OCI-LY3 (cell line): ENCODE data around the gene IL13RA1.

ENCODE experiments used
- H2AFZ ChIP-seq: fragments of 200-600, 300-600 bp; shearing (Covaris generic); 2 replicates; pipeline ENCODE4 v1.6.0; 2014; ENCODE audit warnings: antibody characterized with exemption, low read depth, low read length
- H3K27ac ChIP-seq: fragments of 200-600, 300-600 bp; sonication (generic); 2 replicates; pipeline ENCODE4 v1.5.1; 2014; ENCODE audit warnings: mild to moderate bottlenecking, low read length, moderate library complexity, mixed read lengths
- H3K27me3 ChIP-seq: fragments of 200-600, 300-600 bp; sonication (generic); 2 replicates; pipeline ENCODE4 v1.6.1; 2014; ENCODE audit warnings: low read depth, low read length, mixed read lengths
- H3K36me3 ChIP-seq: fragments of 200-600, 300-600 bp; sonication (generic); replicated peaks from 2 replicates; pipeline ENCODE3; 2014; ENCODE audit warnings: low read depth, low read length, mixed read lengths
- H3K4me1 ChIP-seq: fragments of 300-600, 200-600 bp; sonication (generic); 2 replicates; pipeline ENCODE4 v1.6.1; 2014; ENCODE audit warnings: low read length, mixed read lengths
- H3K4me2 ChIP-seq: fragments of 200-600, 300-600 bp; sonication (generic); 2 replicates; pipeline ENCODE4 v1.6.1; 2014; ENCODE audit warnings: low read length, mixed read lengths
- H3K4me3 ChIP-seq: fragments of 300-600, 200-600 bp; sonication (generic); 2 replicates; pipeline ENCODE4 v1.5.1; 2014; ENCODE audit warnings: antibody characterized with exemption, mild to moderate bottlenecking, low read length, moderate library complexity
- H3K79me2 ChIP-seq: fragments of 300-600, 200-600 bp; shearing (Covaris generic); 2 replicates; pipeline ENCODE4 v1.6.1; 2014; ENCODE audit warnings: mild to moderate bottlenecking, low read length, mixed read lengths
- H3K9ac ChIP-seq: fragments of 300-600, 200-600 bp; shearing (Covaris generic); 2 replicates; pipeline ENCODE4 v1.6.0; 2014; ENCODE audit warnings: mild to moderate bottlenecking, low read length, moderate library complexity
- H3K9me3 ChIP-seq: fragments of 200-600, 300-600 bp; shearing (Covaris generic); 2 replicates; pipeline ENCODE4 v1.6.1; 2014; ENCODE audit warnings: low read length, mixed read lengths; ENCODE audit not compliant: insufficient read depth
- H4K20me1 ChIP-seq: fragments of 200-600, 300-600 bp; sonication (generic); 2 replicates; pipeline ENCODE4 v1.6.1; 2016; ENCODE audit warnings: low read length, mixed read lengths; ENCODE audit not compliant: insufficient read depth
- CTCF ChIP-seq: fragments of 200-600, 300-600 bp; sonication (generic); IDR thresholded peaks from 2 replicates; pipeline ENCODE4 v1.5.1; 2014; ENCODE audit warnings: antibody characterized with exemption, low read length, low read depth
- EZH2phosphoT487 ChIP-seq: fragments of 200-600 bp; shearing (Covaris generic); IDR thresholded peaks from 2 replicates; pipeline ENCODE4 v1.6.1; 2018; ENCODE audit warnings: antibody characterized with exemption, mixed run types, low read depth

The IL13RA1 gene

GRCh38 chrX:118724365-118724764 is 3.0 kb upstream of the IL13RA1 start:
- no peak overlapping the region for H2AFZ ChIP-seq
- H3K9ac ChIP-seq, result no peak overlapping the region
- H3K79me2 ChIP-seq, result no peaks in the 10 kb centered on the region
- no peaks in the 10 kb centered on the region for H3K9me3 ChIP-seq
- H3K27me3 ChIP-seq, result peaks cover 20% of the 10 kb centered on the region
- H4K20me1 ChIP-seq, result no peaks in the 10 kb centered on the region
- H3K4me1 ChIP-seq, result peaks cover 29% of the 10 kb centered on the region
- no peak overlapping the region for H3K27ac ChIP-seq
- TF ChIP-seq EZH2phosphoT487 (no peak), CTCF (no peak)
- peak overlapping the region; percentile 63 for H3K4me2 ChIP-seq
- peak overlapping the region; percentile 36 for H3K4me3 ChIP-seq
- H3K36me3 ChIP-seq, result no peaks in the 10 kb centered on the region

GRCh38 chrX:118724775-118725174 is 2.6 kb upstream of the IL13RA1 start:
- H3K4me1 ChIP-seq, result peaks cover 29% of the 10 kb centered on the region
- H3K9ac ChIP-seq, result no peak overlapping the region
- no peak overlapping the region for H3K27ac ChIP-seq
- no peaks in the 10 kb centered on the region for H3K9me3 ChIP-seq
- no peaks in the 10 kb centered on the region for H3K36me3 ChIP-seq
- TF ChIP-seq EZH2phosphoT487 (no peak), CTCF (no peak)
- H3K27me3 ChIP-seq, result peaks cover 20% of the 10 kb centered on the region
- no peaks in the 10 kb centered on the region for H4K20me1 ChIP-seq
- peak overlapping the region; percentile 36 for H3K4me3 ChIP-seq
- H3K79me2 ChIP-seq, result no peaks in the 10 kb centered on the region
- H3K4me2 ChIP-seq, result peak overlapping the region; percentile 63
- H2AFZ ChIP-seq, result no peak overlapping the region

DNA sequence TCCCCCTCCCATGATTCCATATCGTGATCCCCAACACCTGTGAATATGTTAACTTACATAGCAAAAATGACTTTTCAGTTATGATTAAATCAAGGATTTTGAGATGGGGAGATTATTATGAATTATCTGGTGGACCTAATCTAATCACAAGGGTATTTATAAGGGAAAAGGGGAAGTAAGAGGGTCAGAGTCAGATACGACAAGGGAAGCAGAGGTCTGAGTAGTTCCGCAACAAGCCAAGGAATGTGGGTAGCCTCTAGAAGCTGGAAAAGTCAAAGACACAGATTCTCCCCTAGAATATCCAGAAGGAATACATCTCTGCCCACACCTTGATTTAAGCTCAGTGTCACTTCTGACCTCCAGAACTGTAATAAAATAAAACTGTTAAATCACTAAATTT is 1.0 kb upstream of the IL13RA1 start:
- H3K4me3 ChIP-seq, result no peak overlapping the region
- no peak overlapping the region for H2AFZ ChIP-seq
- no peak for TF ChIP-seq CTCF
- no peak for TF ChIP-seq EZH2phosphoT487
- H3K79me2 ChIP-seq, result no peaks in the 10 kb centered on the region
- H3K27ac ChIP-seq, result no peak overlapping the region
- H3K27me3 ChIP-seq, result peaks cover 24% of the 10 kb centered on the region
- H3K4me2 ChIP-seq, result peak overlapping the region; percentile 98
- H3K9me3 ChIP-seq, result no peaks in the 10 kb centered on the region
- no peak overlapping the region for H3K9ac ChIP-seq
- peaks cover 29% of the 10 kb centered on the region for H3K4me1 ChIP-seq
- no peaks in the 10 kb centered on the region for H4K20me1 ChIP-seq
- no peaks in the 10 kb centered on the region for H3K36me3 ChIP-seq

DNA sequence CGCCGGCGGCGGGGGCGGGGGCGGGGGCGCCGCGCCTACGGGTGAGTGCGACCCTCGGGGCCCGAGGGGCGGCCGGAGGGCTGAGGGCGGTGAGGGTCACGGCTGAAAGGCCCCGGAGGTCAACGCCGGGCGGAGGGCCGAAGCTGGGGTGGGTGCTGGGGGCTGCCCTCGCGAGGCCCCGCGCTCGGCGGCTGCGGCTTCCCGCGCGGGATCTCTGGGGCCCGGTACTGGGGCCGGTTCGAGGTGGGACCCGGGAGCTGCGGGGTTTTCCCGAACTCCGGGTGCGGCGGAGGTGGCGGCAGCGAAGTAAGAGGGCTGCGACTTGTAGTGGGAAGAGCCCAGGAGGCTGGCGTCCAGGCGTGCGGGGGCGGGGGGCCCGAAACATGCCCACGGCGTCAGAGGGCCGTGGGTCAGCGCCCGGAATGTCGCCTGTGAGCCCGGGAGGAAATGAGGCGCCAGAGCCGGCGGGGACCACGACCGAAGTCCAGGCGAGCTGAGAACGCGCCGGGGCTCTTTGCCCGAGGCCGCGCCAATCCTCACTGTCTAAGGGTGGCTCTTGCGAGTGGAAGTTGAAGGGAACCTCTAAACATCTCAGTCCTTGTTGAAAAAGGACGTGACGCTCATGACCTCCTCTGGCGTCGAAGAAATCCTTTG is 407 bp downstream of the IL13RA1 start:
- Histone ChIP-seq H3K4me2 (peak overlapping the region; percentile 98), H3K9me3 (no peaks in the 10 kb centered on the region), H2AFZ (no peak overlapping the region), H3K79me2 (no peaks in the 10 kb centered on the region), H3K27ac (no peak overlapping the region), H3K9ac (no peak overlapping the region), H3K36me3 (no peaks in the 10 kb centered on the region), H3K4me3 (peak overlapping the region; percentile 79), H3K27me3 (peaks cover 24% of the 10 kb centered on the region), H3K4me1 (peaks cover 29% of the 10 kb centered on the region), H4K20me1 (no peaks in the 10 kb centered on the region)
- TF ChIP-seq CTCF, result no peak
- no peak for TF ChIP-seq EZH2phosphoT487
